Measurements from ENCODE around the gene ART5.

GRCh38 chr11:3664032-3664630, 22.3 kb upstream of the ART5 start:
- TF ChIP-seq CTCF (conservative IDR thresholded peaks at IDR 0.05) (no peak), EZH2 (IDR thresholded peaks at IDR 0.05; ENCODE audit: low read depth) (no peak)

Data from PC-9 (cell line).